HEK293 (cell line): ENCODE data around the gene DDAH1.

ENCODE experiments used
- CTCF ChIA-PET: fragments of 350-600 bp; formaldehyde crosslinking; extraction: SDS; loops from one replicate; lab custom pipeline; 2021; ENCODE audit warnings: antibody characterized with exemption; lab: Yijun Ruan, JAX
- POLR2A ChIA-PET: fragments of 300-600 bp; formaldehyde crosslinking; extraction: SDS; loops from one replicate; lab custom pipeline; 2020; ENCODE audit warnings: antibody characterized with exemption, inconsistent platforms; lab: Yijun Ruan, JAX
- H3K27ac ChIP-seq: fragments of 200-500 bp; sonication (Bioruptor generic); 2 replicates; pipeline ENCODE4 v1.5.1; 2014; ENCODE audit warnings: low read depth, low read length, control low read depth, inconsistent platforms; ENCODE audit errors: extremely low read depth
- H3K36me3 ChIP-seq, 2 experiments: fragments of 200-500 bp in 1 of 2; sonication (Bioruptor generic) in 1 of 2; 1 replicate in 1 of 2; 2 replicates in 1 of 2; pipeline ENCODE4 v1.5.1; 2014 to 2017; ENCODE audit warnings: inconsistent platforms in 2 of 2, low read length in 2 of 2; ENCODE audit not compliant: control insufficient read depth in 2 of 2, insufficient read depth in 1 of 2
- H3K4me1 ChIP-seq: fragments of 200-500 bp; sonication (Bioruptor generic); 2 replicates; pipeline ENCODE4 v1.5.1; 2014; ENCODE audit warnings: mild to moderate bottlenecking, low read length, inconsistent platforms; ENCODE audit not compliant: control insufficient read depth, insufficient read depth
- H3K4me3 ChIP-seq: 2 replicates; pipeline ENCODE4 v1.5.1; 2011; ENCODE audit warnings: low read depth, mild to moderate bottlenecking, control low read depth, low read length, moderate library complexity
- H3K9me3 ChIP-seq: fragments of 200-500 bp; sonication (Bioruptor generic); 2 replicates; pipeline ENCODE4 v1.5.1; 2014; ENCODE audit warnings: low read depth, low read length, inconsistent platforms; ENCODE audit not compliant: control insufficient read depth, insufficient read depth
- BCL11B ChIP-seq: fragments of 450-650 bp; formaldehyde crosslinking; IDR thresholded peaks from 2 replicates; pipeline ENCODE4 v1.5.1; 2016; ENCODE audit warnings: low read depth, missing biosample characterization, missing genetic modification characterization
- BCL6B ChIP-seq: fragments of 450-650 bp; formaldehyde crosslinking; IDR thresholded peaks from 2 replicates; pipeline ENCODE4 v1.5.1; 2017; ENCODE audit warnings: missing biosample characterization, missing genetic modification characterization
- FEZF1 ChIP-seq: fragments of 450-650 bp; formaldehyde crosslinking; IDR thresholded peaks from 2 replicates; pipeline ENCODE4 v1.5.1; 2016; ENCODE audit warnings: missing biosample characterization, missing genetic modification characterization
- GFI1B ChIP-seq: fragments of 450-650 bp; formaldehyde crosslinking; IDR thresholded peaks from 2 replicates; pipeline ENCODE4 v1.5.1; 2016; ENCODE audit warnings: missing biosample characterization, missing genetic modification characterization
- GLI4 ChIP-seq: fragments of 450-650 bp; formaldehyde crosslinking; IDR thresholded peaks from 2 replicates; pipeline ENCODE4 v1.5.1; 2016; ENCODE audit warnings: missing biosample characterization, missing genetic modification characterization
- HOXA7 ChIP-seq: sonication (generic); formaldehyde crosslinking; IDR thresholded peaks from 2 replicates; pipeline ENCODE4 v1.8.1; 2022; ENCODE audit warnings: missing genetic modification reagents, borderline replicate concordance
- OSR2 ChIP-seq: fragments of 450-650 bp; formaldehyde crosslinking; IDR thresholded peaks from 2 replicates; pipeline ENCODE4 v1.5.1; 2016; ENCODE audit warnings: missing biosample characterization, missing genetic modification characterization
- RBAK ChIP-seq: fragments of 450-650 bp; formaldehyde crosslinking; IDR thresholded peaks from 2 replicates; pipeline ENCODE4 v1.5.1; 2016; ENCODE audit warnings: missing biosample characterization, missing genetic modification characterization
- ZIC2 ChIP-seq: fragments of 450-650 bp; formaldehyde crosslinking; IDR thresholded peaks from 2 replicates; pipeline ENCODE4 v1.5.1; 2016; ENCODE audit warnings: missing biosample characterization, missing genetic modification characterization
- ZNF140 ChIP-seq: fragments of 450-650 bp; formaldehyde crosslinking; IDR thresholded peaks from 2 replicates; pipeline ENCODE4 v1.5.1; 2016; ENCODE audit warnings: missing biosample characterization, missing genetic modification characterization
- ZNF16 ChIP-seq: fragments of 450-650 bp; formaldehyde crosslinking; IDR thresholded peaks from 2 replicates; pipeline ENCODE4 v1.5.1; 2016; ENCODE audit warnings: low read depth, missing biosample characterization, missing genetic modification characterization
- ZNF214 ChIP-seq: fragments of 450-650 bp; formaldehyde crosslinking; IDR thresholded peaks from 2 replicates; pipeline ENCODE4 v1.5.1; 2017; ENCODE audit warnings: missing biosample characterization, mild to moderate bottlenecking, missing genetic modification characterization, borderline replicate concordance
- ZNF335 ChIP-seq: fragments of 450-650 bp; formaldehyde crosslinking; conservative IDR thresholded peaks from 2 replicates; pipeline ENCODE4 v1.5.1; 2016; ENCODE audit warnings: missing biosample characterization, missing genetic modification characterization
- ZNF366 ChIP-seq: fragments of 450-650 bp; formaldehyde crosslinking; conservative IDR thresholded peaks from 2 replicates; pipeline ENCODE4 v1.5.1; 2016; ENCODE audit warnings: missing biosample characterization, missing genetic modification characterization
- ZNF433 ChIP-seq: fragments of 450-650 bp; formaldehyde crosslinking; IDR thresholded peaks from 2 replicates; pipeline ENCODE4 v1.5.1; 2016; ENCODE audit warnings: missing biosample characterization, missing genetic modification characterization, low read depth
- ZNF529 ChIP-seq: fragments of 450-650 bp; formaldehyde crosslinking; IDR thresholded peaks from 2 replicates; pipeline ENCODE4 v1.5.1; 2017; ENCODE audit warnings: missing genetic modification characterization, missing biosample characterization; ENCODE audit not compliant: insufficient replicate concordance
- ZNF544 ChIP-seq: fragments of 450-650 bp; formaldehyde crosslinking; IDR thresholded peaks from 2 replicates; pipeline ENCODE4 v1.5.0; 2017; ENCODE audit warnings: missing biosample characterization, missing genetic modification characterization
- ZNF624 ChIP-seq: fragments of 450-650 bp; formaldehyde crosslinking; IDR thresholded peaks from 2 replicates; pipeline ENCODE4 v1.5.1; 2017; ENCODE audit warnings: missing biosample characterization, missing genetic modification characterization
- ZNF658 ChIP-seq: fragments of 450-650 bp; formaldehyde crosslinking; IDR thresholded peaks from 2 replicates; pipeline ENCODE4; 2016; ENCODE audit warnings: missing biosample characterization, missing genetic modification characterization
- ZNF660 ChIP-seq: fragments of 450-650 bp; IDR thresholded peaks from 2 replicates; pipeline ENCODE4 v1.5.1; 2018; ENCODE audit warnings: missing biosample characterization, mild to moderate bottlenecking, missing genetic modification characterization
- ZNF76 ChIP-seq: fragments of 450-650 bp; formaldehyde crosslinking; IDR thresholded peaks from 2 replicates; pipeline ENCODE4; 2016; ENCODE audit warnings: low read depth, missing biosample characterization, missing genetic modification characterization, borderline replicate concordance
- ZNF776 ChIP-seq: fragments of 450-650 bp; formaldehyde crosslinking; IDR thresholded peaks from 2 replicates; pipeline ENCODE4 v1.5.0; 2017; ENCODE audit warnings: missing biosample characterization, missing genetic modification characterization, borderline replicate concordance
- ZNF791 ChIP-seq: fragments of 450-650 bp; formaldehyde crosslinking; IDR thresholded peaks from 2 replicates; pipeline ENCODE4 v1.5.1; 2016; ENCODE audit warnings: missing biosample characterization, missing genetic modification characterization
- ZNF843 ChIP-seq: fragments of 450-650 bp; formaldehyde crosslinking; IDR thresholded peaks from 2 replicates; pipeline ENCODE4 v1.5.1; 2016; ENCODE audit warnings: missing biosample characterization, missing genetic modification characterization
- ZSCAN23 ChIP-seq: fragments of 450-650 bp; formaldehyde crosslinking; IDR thresholded peaks from 2 replicates; pipeline ENCODE4 v1.5.1; 2016; ENCODE audit warnings: missing biosample characterization, missing genetic modification characterization
- ZXDB ChIP-seq: fragments of 450-650 bp; formaldehyde crosslinking; IDR thresholded peaks from 2 replicates; pipeline ENCODE4 v1.5.1; 2016; ENCODE audit warnings: missing biosample characterization, missing genetic modification characterization
- TF ChIP-seq, protein P1 (sequence below): fragments of 450-650 bp; formaldehyde crosslinking; IDR thresholded peaks from 2 replicates; pipeline ENCODE4 v1.5.1; 2016; ENCODE audit warnings: missing biosample characterization, missing genetic modification characterization
- TF ChIP-seq, protein P2 (sequence below): fragments of 450-650 bp; IDR thresholded peaks from 2 replicates; pipeline ENCODE4 v1.5.1; 2018; ENCODE audit warnings: missing biosample characterization, missing genetic modification characterization

DDAH1 gene

GRCh38 chr1:85339656-85340399, 125.1 kb downstream of the DDAH1 start:
- POLR2A ChIA-PET: interaction anchor here (1.1 to 1.6 kb wide), 2 partner anchors 125 to 241 kb away, joined by 4 to 6 read pairs; partner anchors contain the start of genes CCN1 and DDAH1
- CTCF ChIA-PET: interaction anchor here (0.6 kb wide), 1 partner anchor 58 kb away, joined by 4 read pairs; no protein-coding TSS in a partner anchor
- TF ChIP-seq ZNF843 (0 out of 2 replicates have a peak, but pooled peaks have one; percentile 4), ZNF624 (tag by site-specific recombination) (no peak), ZNF776 (tag by site-specific recombination) (no peak)
- Histone ChIP-seq H3K36me3 (no peaks in the 10 kb centered on the region), H3K4me1 (peaks cover 25% of the 10 kb centered on the region), H3K27ac (no peak overlapping the region; the same call in 1 of the 2 replicates), H3K4me3 (no peak overlapping the region), H3K9me3 (no peaks in the 10 kb centered on the region)

GRCh38 chr1:85339089-85339488, 125.9 kb downstream of the DDAH1 start:
- no peak overlapping the region for H3K27ac ChIP-seq
- ChIA-PET POLR2A (no interaction called here), CTCF (interaction anchor here (0.6 to 2.1 kb wide), 3 partner anchors 15 to 354 kb away, joined by 3 to 5 read pairs (median 4); no protein-coding TSS in a partner anchor)
- no peaks in the 10 kb centered on the region for H3K36me3 ChIP-seq
- no peaks in the 10 kb centered on the region for H3K9me3 ChIP-seq
- no peak overlapping the region for H3K4me3 ChIP-seq
- H3K4me1 ChIP-seq: peaks cover 25% of the 10 kb centered on the region
- TF ChIP-seq, protein P1, sequence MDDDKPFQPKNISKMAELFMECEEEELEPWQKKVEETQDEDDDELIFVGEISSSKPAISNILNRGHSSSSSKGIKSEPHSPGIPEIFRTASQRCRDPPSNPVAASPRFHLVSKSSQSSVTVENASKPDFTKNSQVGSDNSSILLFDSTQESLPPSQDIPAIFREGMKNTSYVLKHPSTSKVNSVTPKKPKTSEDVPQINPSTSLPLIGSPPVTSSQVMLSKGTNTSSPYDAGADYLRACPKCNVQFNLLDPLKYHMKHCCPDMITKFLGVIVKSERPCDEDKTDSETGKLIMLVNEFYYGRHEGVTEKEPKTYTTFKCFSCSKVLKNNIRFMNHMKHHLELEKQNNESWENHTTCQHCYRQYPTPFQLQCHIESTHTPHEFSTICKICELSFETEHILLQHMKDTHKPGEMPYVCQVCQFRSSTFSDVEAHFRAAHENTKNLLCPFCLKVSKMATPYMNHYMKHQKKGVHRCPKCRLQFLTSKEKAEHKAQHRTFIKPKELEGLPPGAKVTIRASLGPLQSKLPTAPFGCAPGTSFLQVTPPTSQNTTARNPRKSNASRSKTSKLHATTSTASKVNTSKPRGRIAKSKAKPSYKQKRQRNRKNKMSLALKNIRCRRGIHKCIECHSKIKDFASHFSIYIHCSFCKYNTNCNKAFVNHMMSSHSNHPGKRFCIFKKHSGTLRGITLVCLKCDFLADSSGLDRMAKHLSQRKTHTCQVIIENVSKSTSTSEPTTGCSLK (tag by site-specific recombination): no peak
- 0 out of 2 replicates have a peak, but pooled peaks have one; percentile 47 for TF ChIP-seq BCL11B (tag by site-specific recombination)
- TF ChIP-seq, protein P2, sequence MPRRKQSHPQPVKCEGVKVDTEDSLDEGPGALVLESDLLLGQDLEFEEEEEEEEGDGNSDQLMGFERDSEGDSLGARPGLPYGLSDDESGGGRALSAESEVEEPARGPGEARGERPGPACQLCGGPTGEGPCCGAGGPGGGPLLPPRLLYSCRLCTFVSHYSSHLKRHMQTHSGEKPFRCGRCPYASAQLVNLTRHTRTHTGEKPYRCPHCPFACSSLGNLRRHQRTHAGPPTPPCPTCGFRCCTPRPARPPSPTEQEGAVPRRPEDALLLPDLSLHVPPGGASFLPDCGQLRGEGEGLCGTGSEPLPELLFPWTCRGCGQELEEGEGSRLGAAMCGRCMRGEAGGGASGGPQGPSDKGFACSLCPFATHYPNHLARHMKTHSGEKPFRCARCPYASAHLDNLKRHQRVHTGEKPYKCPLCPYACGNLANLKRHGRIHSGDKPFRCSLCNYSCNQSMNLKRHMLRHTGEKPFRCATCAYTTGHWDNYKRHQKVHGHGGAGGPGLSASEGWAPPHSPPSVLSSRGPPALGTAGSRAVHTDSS: no peak
- TF ChIP-seq ZNF140 (tag by site-specific recombination): no peak
- no peak for TF ChIP-seq ZNF214
- peak; percentile 53 for TF ChIP-seq FEZF1
- no peak for TF ChIP-seq ZNF544
- TF ChIP-seq ZNF658 (tag by site-specific recombination): no peak
- peak; percentile 23; the same call in 1 of the 2 replicates for TF ChIP-seq ZIC2 (tag by site-specific recombination)
- no peak for TF ChIP-seq ZNF660 (tag by site-specific recombination)
- no peak for TF ChIP-seq ZNF76 (tag by site-specific recombination)
- TF ChIP-seq ZNF433 (tag by site-specific recombination): no peak
- TF ChIP-seq ZNF335 (tag by site-specific recombination): 0 out of 2 replicates have a peak, but pooled peaks have one; percentile 19
- TF ChIP-seq RBAK (tag by site-specific recombination): no peak
- TF ChIP-seq HOXA7 (CRISPR knock-in tag): no peak
- TF ChIP-seq ZSCAN23 (tag by site-specific recombination): peak; percentile 32; the same call in 1 of the 2 replicates
- peak; percentile 19 for TF ChIP-seq ZNF529 (tag by site-specific recombination)
- TF ChIP-seq ZXDB (tag by site-specific recombination): peak; percentile 63
- no peak for TF ChIP-seq ZNF791
- TF ChIP-seq ZNF16 (tag by site-specific recombination): no peak
- TF ChIP-seq OSR2: peak; percentile 80
- TF ChIP-seq BCL6B (tag by site-specific recombination): peak; percentile 60; the same call in 1 of the 2 replicates
- TF ChIP-seq GLI4 (tag by site-specific recombination): no peak
- TF ChIP-seq GFI1B (tag by site-specific recombination): no peak
- TF ChIP-seq ZNF366 (tag by site-specific recombination): peak; percentile 91
